K562 (cell line): ENCODE data around the gene LRRC39. TPM values are rescaled to one million over a fixed set of nuclear protein-coding genes. Genes with fewer than 3 reads are reported as not detected.

Experiments
- CAMTA2 ChIP-seq: fragments of 250-450 bp; sonication (Bioruptor Pico); conservative IDR thresholded peaks from 2 replicates; pipeline ENCODE4 v1.5.1; 2022
- COPS2 ChIP-seq: fragments of 450-650 bp; conservative IDR thresholded peaks from 2 replicates; pipeline ENCODE4 v1.6.1; 2016; ENCODE audit warnings: mild to moderate bottlenecking, moderate library complexity
- CREBBP ChIP-seq: IDR thresholded peaks from one replicate; pipeline ENCODE4 v1.6.1; 2012; ENCODE audit warnings: low read depth, mild to moderate bottlenecking, control low read depth, inconsistent platforms, low read length
- ELF1 ChIP-seq: fragments of 200-800 bp; sonication (Bioruptor generic); IDR thresholded peaks from 2 replicates; pipeline ENCODE4 v1.6.1; 2016; ENCODE audit warnings: missing genetic modification characterization, missing compliant biosample characterization
- ETS2 ChIP-seq: IDR thresholded peaks from 2 replicates; pipeline ENCODE4 v1.6.1; 2016; ENCODE audit warnings: borderline replicate concordance, missing genetic modification characterization, mild to moderate bottlenecking, moderate library complexity, missing compliant biosample characterization; ENCODE audit not compliant: poor library complexity, severe bottlenecking
- FOXK2 ChIP-seq, 2 experiments: fragments of 450-650 bp; IDR thresholded peaks in 1 of 2; conservative IDR thresholded peaks in 1 of 2; 2 replicates each; pipeline ENCODE4 v1.6.1; 2016; ENCODE audit warnings: low read depth in 2 of 2, mild to moderate bottlenecking in 1 of 2
- HOXB6 ChIP-seq: fragments of 250-450 bp; sonication (Bioruptor Pico); IDR thresholded peaks from 2 replicates; pipeline ENCODE4 v1.5.1; 2022; ENCODE audit warnings: mild to moderate bottlenecking, borderline replicate concordance
- NCOA2 ChIP-seq, 2 experiments: fragments of 450-650 bp; IDR thresholded peaks; 2 replicates each; pipeline ENCODE4 v1.6.1; 2018; ENCODE audit warnings: mild to moderate bottlenecking in 2 of 2, moderate library complexity in 1 of 2; ENCODE audit not compliant: partially characterized antibody in 2 of 2
- PRMT5 ChIP-seq: sonication (generic); formaldehyde crosslinking; IDR thresholded peaks from 2 replicates; pipeline ENCODE4 v1.5.0; 2020; ENCODE audit warnings: missing genetic modification reagents
- RNF2 ChIP-seq: sonication (generic); IDR thresholded peaks from 2 replicates; pipeline ENCODE4 v1.6.1; 2016
- SNIP1 ChIP-seq: fragments of 450-650 bp; IDR thresholded peaks from 2 replicates; pipeline ENCODE4 v1.7.1; 2017; ENCODE audit warnings: low read depth, mild to moderate bottlenecking
- SRF ChIP-seq, 2 experiments: fragments of 250-450, 450-650 bp in 1 of 2; sonication (Bioruptor Pico) in 1 of 2; sonication (generic) in 1 of 2; formaldehyde crosslinking; IDR thresholded peaks; 2 replicates each; pipeline versions ENCODE4 v1.5.0 to v1.5.1; 2020 to 2022; ENCODE audit warnings: mild to moderate bottlenecking in 1 of 2, missing genetic modification reagents in 1 of 2
- TCFL5 ChIP-seq: fragments of 250-450 bp; sonication (Bioruptor Pico); conservative IDR thresholded peaks from 2 replicates; pipeline ENCODE4 v1.6.1; 2021; ENCODE audit warnings: mild to moderate bottlenecking, moderate library complexity, matching md5 sums
- TRIM24 ChIP-seq, 2 experiments: fragments of 450-650 bp; IDR thresholded peaks; 2 replicates each; pipeline ENCODE4 v1.6.1; 2016
- ZNF143 ChIP-seq: sonication (generic); formaldehyde crosslinking; IDR thresholded peaks from 2 replicates; pipeline ENCODE4 v1.9.0; 2022; ENCODE audit warnings: mild to moderate bottlenecking, missing genetic modification reagents
- polyA plus RNA-seq, 8 experiments: library from polyadenylated mRNA; depleted of rRNA in 4 of 8; stranded (reverse) in 5 of 8; unstranded in 3 of 8; fragments of >200 nt; fragmentation: Nextera tagmentation in 2 of 8; fragmentation: Illumina TruSeq in 1 of 8; extraction: Ambion mirVana in 2 of 8; extraction: Trizol in 1 of 8; gene quantifications; 2 replicates each; pipeline versions ENCODE4 v1.2.1 to v1.2.3, GENCODE V29; 2011 to 2014; ENCODE audit warnings: inconsistent platforms in 1 of 8, missing spikeins in 1 of 8
- total RNA-seq, 7 experiments: library from RNA; depleted of rRNA in 6 of 7; stranded (reverse); fragments of >200 nt in 6 of 7; fragmentation: Illumina TruSeq in 2 of 7; extraction: Trizol in 2 of 7; gene quantifications; 2 replicates each; pipeline versions ENCODE4 v1.2.1 to v1.2.3, GENCODE V29; 2011 to 2021; ENCODE audit warnings: low replicate concordance in 1 of 7
- TF ChIP-seq, protein P1 (sequence below): fragments of 450-650 bp; IDR thresholded peaks from 2 replicates; pipeline ENCODE4 v1.7.0; 2016; ENCODE audit warnings: borderline replicate concordance
- TF ChIP-seq, protein P2 (sequence below), 2 experiments: fragments of 450-650 bp; IDR thresholded peaks; 2 replicates each; pipeline ENCODE4 v1.6.1; 2016
- TF ChIP-seq, protein P3 (sequence below): fragments of 250-450 bp; sonication (Bioruptor Pico); IDR thresholded peaks from 2 replicates; pipeline ENCODE4 v1.8.0; 2021; ENCODE audit warnings: moderate library complexity, mild to moderate bottlenecking, inconsistent platforms
- TF ChIP-seq, protein P4 (sequence below): fragments of 200-800 bp; sonication (Bioruptor generic); IDR thresholded peaks from 2 replicates; pipeline ENCODE4 v1.6.1; 2016; ENCODE audit warnings: missing genetic modification characterization, missing compliant biosample characterization

Gene LRRC39
- total and polyA plus RNA-seq, 9 of the 15 experiments (the other 6 are each of a cell fraction or from before 2014, with no cell fraction given): 1.00 to 3.1 (median 1.3) TPM

DNA sequence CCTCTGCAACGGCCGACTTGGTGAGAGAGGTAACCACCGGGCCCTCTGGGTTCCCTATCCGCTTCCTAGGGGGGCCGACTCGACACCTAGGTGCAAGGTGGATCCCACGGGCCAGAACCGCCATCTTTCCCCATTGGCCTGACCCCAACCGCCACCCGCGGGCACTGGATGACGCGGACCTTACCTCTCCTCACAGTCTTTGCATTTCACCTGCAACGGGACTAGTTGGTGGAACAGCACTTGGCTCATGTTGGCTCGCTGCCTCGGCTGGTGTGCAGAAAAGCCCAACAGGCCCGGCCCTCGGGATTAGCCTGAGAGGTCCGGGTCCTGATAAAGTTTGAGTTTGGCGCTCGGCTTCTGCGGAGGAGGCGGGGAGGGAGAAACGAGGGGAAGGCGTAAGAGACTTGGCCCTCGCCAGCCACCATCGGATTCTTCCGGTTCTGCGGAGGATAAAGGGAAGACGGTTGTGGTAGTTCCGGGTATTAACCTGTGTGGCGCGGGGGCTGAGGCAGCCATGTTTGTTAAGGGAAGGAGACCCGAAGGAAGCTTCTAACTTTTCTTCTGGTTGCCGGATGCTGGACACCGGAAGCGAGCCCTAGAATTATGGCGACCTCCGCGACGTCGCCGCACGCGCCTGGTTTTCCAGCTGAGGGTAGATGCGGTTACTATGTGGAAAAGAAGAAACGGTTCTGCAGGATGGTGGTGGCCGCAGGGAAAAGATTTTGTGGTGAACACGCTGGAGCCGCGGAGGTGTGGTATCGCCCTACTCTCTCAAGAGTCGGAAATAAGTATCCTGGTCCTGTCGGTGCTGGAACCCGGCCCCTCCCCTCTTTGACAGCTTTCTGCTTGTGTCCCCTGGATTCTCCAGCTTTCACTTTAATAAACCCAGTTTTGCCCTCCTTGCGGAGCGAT lies 45.2 kb downstream of the LRRC39 start, which contains the start of the genes SASS6 and TRMT13 (continued):
- TF ChIP-seq, protein P1, sequence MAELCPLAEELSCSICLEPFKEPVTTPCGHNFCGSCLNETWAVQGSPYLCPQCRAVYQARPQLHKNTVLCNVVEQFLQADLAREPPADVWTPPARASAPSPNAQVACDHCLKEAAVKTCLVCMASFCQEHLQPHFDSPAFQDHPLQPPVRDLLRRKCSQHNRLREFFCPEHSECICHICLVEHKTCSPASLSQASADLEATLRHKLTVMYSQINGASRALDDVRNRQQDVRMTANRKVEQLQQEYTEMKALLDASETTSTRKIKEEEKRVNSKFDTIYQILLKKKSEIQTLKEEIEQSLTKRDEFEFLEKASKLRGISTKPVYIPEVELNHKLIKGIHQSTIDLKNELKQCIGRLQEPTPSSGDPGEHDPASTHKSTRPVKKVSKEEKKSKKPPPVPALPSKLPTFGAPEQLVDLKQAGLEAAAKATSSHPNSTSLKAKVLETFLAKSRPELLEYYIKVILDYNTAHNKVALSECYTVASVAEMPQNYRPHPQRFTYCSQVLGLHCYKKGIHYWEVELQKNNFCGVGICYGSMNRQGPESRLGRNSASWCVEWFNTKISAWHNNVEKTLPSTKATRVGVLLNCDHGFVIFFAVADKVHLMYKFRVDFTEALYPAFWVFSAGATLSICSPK: no peak
- no peak for TF ChIP-seq CAMTA2 (CRISPR knock-in tag)
- TF ChIP-seq, protein P2, sequence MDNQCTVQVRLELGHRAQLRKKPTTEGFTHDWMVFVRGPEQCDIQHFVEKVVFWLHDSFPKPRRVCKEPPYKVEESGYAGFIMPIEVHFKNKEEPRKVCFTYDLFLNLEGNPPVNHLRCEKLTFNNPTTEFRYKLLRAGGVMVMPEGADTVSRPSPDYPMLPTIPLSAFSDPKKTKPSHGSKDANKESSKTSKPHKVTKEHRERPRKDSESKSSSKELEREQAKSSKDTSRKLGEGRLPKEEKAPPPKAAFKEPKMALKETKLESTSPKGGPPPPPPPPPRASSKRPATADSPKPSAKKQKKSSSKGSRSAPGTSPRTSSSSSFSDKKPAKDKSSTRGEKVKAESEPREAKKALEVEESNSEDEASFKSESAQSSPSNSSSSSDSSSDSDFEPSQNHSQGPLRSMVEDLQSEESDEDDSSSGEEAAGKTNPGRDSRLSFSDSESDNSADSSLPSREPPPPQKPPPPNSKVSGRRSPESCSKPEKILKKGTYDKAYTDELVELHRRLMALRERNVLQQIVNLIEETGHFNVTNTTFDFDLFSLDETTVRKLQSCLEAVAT (IDR thresholded peaks at IDR 0.05): 0 out of 4 replicates have a peak, but pooled peaks of 1 of the 2 experiments have one; percentile 10
- peak; percentile 99 for TF ChIP-seq ELF1 (tag)
- no peak for TF ChIP-seq COPS2
- TF ChIP-seq TRIM24 (IDR thresholded peaks at IDR 0.05): peak; percentile 9 to 81; a peak in 3 of 4 replicates
- no peak for TF ChIP-seq SNIP1
- peak; percentile 68; the same call in 1 of the 2 replicates for TF ChIP-seq ZNF143
- TF ChIP-seq PRMT5 (CRISPR knock-in tag): no peak
- peak in 1 of 2 experiments; percentile 58; a peak in 1 of 4 replicates for TF ChIP-seq SRF (CRISPR knock-in tag; IDR thresholded peaks at IDR 0.05)
- TF ChIP-seq HOXB6 (CRISPR knock-in tag): no peak
- TF ChIP-seq CREBBP: no peak
- peak; percentile 84 for TF ChIP-seq RNF2
- TF ChIP-seq NCOA2 (IDR thresholded peaks at IDR 0.05; ENCODE audit: partially characterized antibody in 2 of 2): no peak
- no peak for TF ChIP-seq ETS2 (tag)
- TF ChIP-seq, protein P3, sequence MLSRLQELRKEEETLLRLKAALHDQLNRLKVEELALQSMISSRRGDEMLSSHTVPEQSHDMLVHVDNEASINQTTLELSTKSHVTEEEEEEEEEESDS: no peak
- TF ChIP-seq FOXK2 (conservative IDR thresholded peaks at IDR 0.05 in 1 of 2, IDR thresholded peaks at IDR 0.05 in 1 of 2; ENCODE audit: low read depth in 2 of 2): peak; percentile 75 to 81
- TF ChIP-seq, protein P4, sequence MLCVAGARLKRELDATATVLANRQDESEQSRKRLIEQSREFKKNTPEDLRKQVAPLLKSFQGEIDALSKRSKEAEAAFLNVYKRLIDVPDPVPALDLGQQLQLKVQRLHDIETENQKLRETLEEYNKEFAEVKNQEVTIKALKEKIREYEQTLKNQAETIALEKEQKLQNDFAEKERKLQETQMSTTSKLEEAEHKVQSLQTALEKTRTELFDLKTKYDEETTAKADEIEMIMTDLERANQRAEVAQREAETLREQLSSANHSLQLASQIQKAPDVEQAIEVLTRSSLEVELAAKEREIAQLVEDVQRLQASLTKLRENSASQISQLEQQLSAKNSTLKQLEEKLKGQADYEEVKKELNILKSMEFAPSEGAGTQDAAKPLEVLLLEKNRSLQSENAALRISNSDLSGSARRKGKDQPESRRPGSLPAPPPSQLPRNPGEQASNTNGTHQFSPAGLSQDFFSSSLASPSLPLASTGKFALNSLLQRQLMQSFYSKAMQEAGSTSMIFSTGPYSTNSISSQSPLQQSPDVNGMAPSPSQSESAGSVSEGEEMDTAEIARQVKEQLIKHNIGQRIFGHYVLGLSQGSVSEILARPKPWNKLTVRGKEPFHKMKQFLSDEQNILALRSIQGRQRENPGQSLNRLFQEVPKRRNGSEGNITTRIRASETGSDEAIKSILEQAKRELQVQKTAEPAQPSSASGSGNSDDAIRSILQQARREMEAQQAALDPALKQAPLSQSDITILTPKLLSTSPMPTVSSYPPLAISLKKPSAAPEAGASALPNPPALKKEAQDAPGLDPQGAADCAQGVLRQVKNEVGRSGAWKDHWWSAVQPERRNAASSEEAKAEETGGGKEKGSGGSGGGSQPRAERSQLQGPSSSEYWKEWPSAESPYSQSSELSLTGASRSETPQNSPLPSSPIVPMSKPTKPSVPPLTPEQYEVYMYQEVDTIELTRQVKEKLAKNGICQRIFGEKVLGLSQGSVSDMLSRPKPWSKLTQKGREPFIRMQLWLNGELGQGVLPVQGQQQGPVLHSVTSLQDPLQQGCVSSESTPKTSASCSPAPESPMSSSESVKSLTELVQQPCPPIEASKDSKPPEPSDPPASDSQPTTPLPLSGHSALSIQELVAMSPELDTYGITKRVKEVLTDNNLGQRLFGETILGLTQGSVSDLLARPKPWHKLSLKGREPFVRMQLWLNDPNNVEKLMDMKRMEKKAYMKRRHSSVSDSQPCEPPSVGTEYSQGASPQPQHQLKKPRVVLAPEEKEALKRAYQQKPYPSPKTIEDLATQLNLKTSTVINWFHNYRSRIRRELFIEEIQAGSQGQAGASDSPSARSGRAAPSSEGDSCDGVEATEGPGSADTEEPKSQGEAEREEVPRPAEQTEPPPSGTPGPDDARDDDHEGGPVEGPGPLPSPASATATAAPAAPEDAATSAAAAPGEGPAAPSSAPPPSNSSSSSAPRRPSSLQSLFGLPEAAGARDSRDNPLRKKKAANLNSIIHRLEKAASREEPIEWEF (CRISPR knock-in tag): no peak
- no peak for TF ChIP-seq TCFL5
